ENCODE measurements around the gene ZNF562.

ZNF562 gene

DNA sequence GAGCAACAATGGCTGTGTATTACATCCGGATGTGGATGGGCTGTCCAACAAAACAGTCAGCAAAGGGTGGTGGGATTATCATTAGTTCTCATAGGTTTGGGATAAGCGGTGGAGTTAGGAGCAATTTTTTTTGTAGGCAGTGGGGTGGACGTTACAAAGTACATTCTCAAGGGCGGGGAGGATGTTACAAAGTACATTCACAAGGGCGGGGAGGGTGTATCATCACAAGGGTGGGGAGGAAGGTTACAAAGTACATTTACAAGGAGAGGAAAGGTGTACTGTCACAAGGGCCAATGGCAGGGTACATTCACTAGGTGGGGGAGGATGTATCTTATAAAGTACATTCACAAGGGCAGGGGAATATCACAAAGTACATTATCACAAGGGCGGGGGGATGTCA is 33.1 kb downstream of the ZNF562 start:
- no peak for DNase-seq

DNA sequence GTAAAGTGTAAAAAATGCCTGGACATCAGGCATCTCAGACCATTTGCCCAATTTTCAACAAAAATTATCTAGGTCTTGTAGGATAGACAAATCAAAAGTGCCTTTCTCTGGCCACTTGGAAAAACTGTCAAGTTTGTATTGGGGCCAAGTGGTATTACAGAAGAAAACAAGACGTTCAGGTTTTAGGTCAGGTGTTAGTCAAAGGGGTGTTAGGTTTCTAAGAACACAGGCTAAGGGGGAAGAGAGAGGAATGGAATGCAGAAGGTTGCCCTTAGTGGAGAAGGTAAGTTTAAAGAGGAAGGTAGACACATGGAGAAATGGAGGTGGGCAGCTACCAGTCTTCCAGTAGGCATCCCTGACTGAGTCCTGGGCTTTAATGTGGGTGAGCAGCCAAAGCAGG is 33.9 kb downstream of the ZNF562 start:
- no peak for DNase-seq

DNA sequence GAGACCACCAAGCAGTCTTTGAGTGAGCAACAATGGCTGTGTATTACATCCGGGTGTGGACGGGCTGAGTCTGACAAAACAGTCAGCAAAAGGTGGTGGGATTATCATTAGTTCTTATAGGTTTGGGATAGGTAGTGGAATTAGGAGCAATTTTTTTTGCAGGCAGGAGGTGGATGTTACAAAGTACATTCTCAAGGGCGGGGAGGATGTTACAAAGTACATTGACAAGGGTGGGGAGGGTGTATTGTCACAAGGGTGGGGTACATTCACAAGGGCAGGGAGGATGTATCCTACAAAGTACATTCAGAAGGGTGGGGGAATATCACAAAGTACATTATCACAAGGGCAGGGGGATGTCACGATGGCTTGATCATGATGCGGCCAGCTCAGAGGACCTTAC is 38.9 kb downstream of the ZNF562 start:
- no peak for DNase-seq

DNA sequence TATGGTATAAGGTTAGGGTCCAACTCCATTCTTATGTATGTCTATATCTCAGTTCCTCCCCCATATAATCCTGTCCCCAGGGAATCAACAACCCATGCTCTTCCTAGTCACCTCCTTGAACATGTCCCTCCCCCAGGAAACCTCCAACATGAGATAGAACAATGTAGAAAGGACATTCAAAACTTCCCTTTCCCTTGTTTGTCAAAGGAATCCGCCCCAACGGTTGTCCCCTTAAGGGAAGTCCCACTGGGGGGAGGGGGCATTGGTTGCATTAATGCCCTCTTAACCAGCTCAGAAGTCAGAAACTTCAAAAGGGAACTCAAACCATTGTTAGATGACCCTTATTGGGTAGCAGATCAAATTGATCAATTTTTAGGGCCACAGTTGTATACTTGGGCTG is 47.0 kb downstream of the ZNF562 start:
- no peak for DNase-seq

DNA sequence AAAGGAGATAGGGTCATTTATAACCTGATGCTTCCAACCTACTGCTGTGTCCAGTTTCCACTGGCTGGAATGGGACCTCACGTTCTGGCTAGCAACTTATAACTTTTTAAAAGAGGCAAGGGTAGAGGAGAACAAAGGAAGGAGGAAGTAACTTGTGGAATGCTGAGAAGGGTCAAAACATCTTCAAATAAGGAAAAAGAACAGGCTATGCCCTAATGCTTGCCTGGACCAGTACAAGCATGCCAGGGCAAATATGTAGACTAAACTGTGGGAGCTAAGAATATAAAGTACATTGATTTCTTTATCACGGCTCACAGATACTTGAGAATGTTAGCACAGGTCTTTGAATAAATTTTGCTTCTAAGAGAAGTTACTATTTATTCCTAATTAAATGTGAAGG is 52.4 kb downstream of the ZNF562 start:
- no peak for DNase-seq

DNA sequence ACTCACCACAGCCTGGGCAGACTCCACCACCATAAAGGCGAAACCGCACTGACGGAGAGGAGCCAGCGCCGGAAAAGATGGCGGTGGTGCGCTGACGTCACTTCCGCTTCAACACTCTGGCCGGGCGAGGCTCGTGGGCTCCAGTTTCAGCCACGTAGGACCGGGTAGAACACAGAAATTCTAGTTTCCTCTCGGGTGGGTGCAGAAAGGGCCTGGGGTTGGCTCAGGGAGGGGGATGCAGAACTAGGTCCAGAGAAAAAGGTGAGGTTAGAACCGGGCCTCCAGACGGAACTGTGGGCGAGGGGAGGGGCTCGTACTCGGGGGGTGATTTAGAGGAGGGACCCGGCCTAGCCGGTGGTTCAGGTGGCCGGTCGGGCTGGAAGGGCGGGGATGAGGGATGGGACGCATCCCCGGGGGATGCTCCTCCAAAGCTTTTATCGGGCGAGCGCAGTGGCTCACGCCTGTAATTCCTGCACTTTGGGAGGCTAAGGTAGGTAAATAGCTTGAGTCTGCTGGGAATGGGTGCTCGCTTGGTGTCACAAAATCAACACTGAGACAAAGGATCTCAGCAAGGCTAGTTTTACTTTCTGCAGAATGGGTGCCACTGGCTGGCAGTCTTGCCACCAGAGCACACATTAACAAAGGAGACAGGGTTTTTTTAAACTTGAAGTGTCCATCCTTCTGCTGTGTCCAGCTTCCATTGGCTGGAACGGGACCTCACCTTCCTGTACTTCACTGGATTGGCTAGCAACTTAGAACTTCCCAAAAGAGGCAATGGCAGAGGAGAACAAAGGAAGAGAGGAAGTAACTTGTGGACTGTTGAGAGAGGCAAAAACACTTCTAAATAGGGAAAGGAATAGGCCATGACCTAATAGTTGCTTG is 53.5 kb downstream of the ZNF562 start, which contains the start of gene ZNF561:
Gene ZNF561, minus strand, starts transcription at position 77 of the 882 bp plus-strand sequence. CDS start 1,776 bp downstream, outside the sequence.
- peak; percentile 91 for DNase-seq

DNA sequence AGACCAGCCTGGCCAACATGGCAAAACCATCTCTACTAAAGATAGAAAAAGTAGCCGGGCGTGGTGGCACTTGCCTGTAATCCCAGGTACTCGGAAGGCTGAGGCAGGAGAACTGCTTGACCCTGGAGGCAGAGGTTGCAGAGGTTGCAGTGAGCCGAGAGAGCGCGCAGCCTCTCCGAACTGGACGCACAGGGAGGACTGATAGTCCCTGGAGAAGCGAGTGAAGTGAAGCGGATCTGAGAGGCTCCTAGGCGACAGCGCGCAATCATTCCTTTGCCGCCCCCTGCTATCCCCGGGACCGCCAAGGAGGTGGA is 54.1 kb downstream of the ZNF562 start:
- DNase-seq: no peak

DNA sequence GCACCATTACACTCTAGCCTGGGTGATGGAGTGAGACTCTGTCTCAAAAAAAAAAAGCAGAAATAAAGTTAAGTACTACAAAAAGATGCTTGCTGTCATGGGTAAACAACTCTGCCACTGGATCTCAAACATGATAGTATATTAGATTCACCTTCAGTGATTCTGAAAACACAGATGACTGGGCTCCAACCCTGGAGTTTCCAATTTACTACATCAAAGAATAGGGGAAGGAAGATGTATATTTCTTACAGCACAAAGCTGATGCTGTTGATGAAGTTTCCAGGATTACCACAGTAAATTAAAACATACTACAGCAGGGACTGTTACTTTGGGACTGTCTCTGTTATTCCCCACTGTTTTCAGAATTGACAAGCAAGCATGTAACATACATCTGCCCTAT is 59.1 kb downstream of the ZNF562 start:
- DNase-seq: no peak

DNA sequence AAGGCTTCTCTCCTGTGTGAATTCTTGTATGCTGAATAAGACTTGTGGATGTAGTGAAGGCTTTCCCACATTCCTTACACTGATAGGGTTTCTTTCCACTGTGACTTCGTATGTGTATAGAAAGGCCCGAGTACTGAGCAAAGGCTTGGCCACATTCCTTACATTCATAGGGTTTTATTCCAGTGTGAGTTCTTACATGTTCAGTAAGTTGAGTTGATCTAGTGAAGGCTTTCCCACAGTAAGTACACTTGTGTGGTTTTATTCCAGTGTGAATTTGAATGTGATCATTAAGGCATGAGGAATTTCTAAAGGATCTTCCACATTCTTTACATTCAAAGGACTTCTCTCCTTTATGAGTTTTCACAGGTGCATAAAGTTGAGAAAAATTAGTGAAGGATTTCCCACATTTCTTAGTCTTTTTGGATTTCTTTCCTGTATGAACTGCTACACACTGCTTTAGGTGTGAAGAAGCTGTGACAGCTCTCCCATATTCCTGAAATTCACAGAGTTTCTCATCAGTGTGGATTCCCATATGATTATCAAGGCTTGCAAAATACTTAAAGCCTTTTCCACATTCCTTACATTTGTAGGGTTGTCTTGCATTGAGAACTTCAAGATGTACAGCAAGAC is 64.3 kb downstream of the ZNF562 start:
- DNase-seq: no peak

DNA sequence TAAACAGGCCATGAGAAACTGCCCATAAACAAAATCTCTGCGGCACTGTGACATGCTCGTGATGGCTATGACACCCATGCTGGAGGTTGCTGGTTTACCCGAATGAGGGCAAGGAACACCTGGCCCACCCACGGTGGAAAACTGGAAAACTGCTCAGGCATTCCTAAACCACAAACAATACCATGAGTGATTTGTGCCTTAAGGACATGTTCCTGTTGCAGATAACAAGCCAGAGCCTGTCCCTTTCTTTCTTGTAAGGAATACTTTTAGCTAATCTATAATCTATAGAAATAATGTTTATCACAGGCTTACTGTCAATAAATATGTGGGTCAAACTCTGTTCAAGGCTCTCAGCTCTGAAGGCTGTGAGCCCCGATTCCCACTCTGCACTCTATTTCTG is 66.0 kb downstream of the ZNF562 start:
- DNase-seq: no peak

DNA sequence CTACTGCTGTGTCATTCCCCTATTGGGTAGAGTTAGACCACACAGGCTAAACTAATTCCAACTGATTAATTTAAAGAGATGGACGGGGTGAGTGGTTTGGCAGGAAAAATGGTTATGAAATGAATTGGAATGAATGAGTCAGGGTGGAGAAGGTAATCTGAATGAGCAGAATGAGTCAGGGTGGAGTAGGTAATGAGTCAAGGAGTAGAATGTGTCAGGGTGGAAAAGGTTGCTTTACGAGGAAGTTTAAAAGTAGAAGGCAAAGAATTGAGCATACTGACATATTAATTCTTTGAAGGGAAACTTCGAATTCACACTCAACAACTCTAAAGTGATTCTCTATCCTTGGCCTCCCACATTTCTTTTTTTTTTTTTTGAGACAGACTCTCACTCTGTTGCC is 77.9 kb downstream of the ZNF562 start:
- DNase-seq: no peak
